Effector memory CD8-positive, alpha-beta T cell (primary cell): ENCODE data around the gene CD93.
A peak's percentile ranks its signal among the peaks of the same experiment; 100 is the strongest.

Experiments used
- ATAC-seq: fragments of 150-1000 bp; cut with Tn5 transposase; replicated peaks from 2 replicates; pipeline ENCODE4 v1.10.0; 2021; ENCODE audit warnings: mild to moderate bottlenecking, moderate library complexity
- DNase-seq, 3 experiments: peaks; one replicate each; pipeline ENCODE4 v3.0.0; 2021
- H3K27ac Mint-ChIP-seq, 2 donors: one replicate each; pipeline ENCODE4 v1.8.0; 2022; ENCODE audit warnings: mild to moderate bottlenecking in 2 of 2, mixed read lengths in 2 of 2, moderate library complexity in 2 of 2
- H3K27me3 Mint-ChIP-seq, 2 donors: one replicate each; pipeline ENCODE4 v1.8.0; 2022; ENCODE audit warnings: mixed read lengths in 2 of 2
- H3K36me3 Mint-ChIP-seq: one replicate; pipeline ENCODE4 v1.8.0; 2022; ENCODE audit warnings: mild to moderate bottlenecking, moderate library complexity, mixed read lengths; ENCODE audit not compliant: insufficient read depth
- H3K4me1 Mint-ChIP-seq, 2 donors: one replicate each; pipeline ENCODE4 v1.8.0; 2022; ENCODE audit warnings: low read depth in 2 of 2, mixed read lengths in 2 of 2
- H3K4me3 Mint-ChIP-seq, 2 donors: one replicate each; pipeline ENCODE4 v1.8.0; 2022; ENCODE audit warnings: mild to moderate bottlenecking in 2 of 2, mixed read lengths in 2 of 2, moderate library complexity in 2 of 2
- H3K9me3 Mint-ChIP-seq, 2 donors: one replicate each; pipeline ENCODE4 v1.8.0; 2022; ENCODE audit warnings: mixed read lengths in 2 of 2

Gene CD93

DNA sequence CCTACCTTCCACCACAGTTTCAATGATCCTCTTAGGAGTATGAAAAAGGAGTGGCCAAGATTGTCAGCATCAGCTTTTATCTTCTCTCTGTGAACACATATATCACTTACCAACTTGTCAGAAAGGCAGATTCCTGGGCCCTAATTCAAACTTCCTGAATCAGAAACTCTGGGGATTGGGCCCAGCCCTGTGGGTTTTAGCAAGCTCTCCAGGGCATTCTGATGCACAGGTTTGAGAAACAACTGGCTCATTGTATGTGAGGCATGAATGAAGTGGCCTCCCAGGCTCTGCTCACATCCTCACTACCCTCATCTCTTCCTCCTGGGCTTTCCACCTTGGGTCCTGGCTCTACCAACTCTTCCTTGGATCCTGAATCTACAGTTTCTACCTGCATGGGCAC lies 23.5 kb downstream of the CD93 start:
- Mint-ChIP-seq H3K9me3 (no peaks in the 10 kb centered on the region), H3K36me3 (no peaks in the 10 kb centered on the region), H3K4me1 (no peaks in the 10 kb centered on the region), H3K27ac (no peak overlapping the region), H3K4me3 (no peak overlapping the region), H3K27me3 (peaks cover 9 to 19% of the 10 kb centered on the region in 2 donors)
- DNase-seq: no peak
- no peak for ATAC-seq

DNA sequence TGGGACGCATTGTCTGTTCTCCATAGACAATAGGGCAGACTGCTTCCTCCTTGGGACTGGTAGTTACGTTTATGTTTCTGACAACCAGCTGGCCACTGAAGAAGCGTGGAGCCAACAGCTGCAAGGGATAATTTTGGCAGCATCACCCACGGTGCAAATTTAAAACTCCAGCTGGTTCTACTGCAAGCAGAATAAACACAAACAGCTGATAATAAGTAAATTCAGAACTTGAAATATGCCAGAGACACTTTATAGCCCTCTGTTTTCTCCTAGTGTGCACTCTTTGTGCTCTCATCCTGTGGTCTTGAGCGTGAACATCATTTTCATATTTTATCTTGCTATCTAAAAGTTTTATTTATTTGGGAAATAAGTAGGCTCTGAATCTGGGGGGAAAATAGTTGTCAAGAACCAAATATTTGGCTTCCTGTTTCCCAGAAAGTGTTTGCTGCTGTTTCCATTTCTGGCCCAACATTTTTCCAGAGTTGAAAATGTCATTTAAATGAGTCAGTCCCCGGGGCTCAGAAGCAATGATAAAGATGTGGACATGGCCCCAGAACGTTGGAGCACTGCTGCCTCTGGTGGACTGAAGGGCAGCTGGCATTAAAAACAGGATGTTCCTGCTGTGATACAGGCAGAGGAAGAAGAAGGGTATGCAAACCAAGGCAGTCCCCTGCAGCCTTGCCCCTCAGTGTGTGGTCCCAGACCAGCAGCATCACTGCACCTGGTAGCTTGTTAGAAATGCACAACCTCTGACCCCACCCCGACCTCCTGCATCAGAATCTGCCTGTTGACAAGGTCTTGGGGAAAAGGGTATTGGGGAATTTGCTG lies 24.2 kb downstream of the CD93 start:
- H3K36me3 Mint-ChIP-seq: no peaks in the 10 kb centered on the region
- H3K4me3 Mint-ChIP-seq: no peak overlapping the region
- H3K27me3 Mint-ChIP-seq: peaks cover 9 to 17% of the 10 kb centered on the region in 2 donors
- H3K27ac Mint-ChIP-seq: no peak overlapping the region
- H3K9me3 Mint-ChIP-seq: no peaks in the 10 kb centered on the region
- DNase-seq (no peak), ATAC-seq (no peak)
- no peaks in the 10 kb centered on the region for H3K4me1 Mint-ChIP-seq

DNA sequence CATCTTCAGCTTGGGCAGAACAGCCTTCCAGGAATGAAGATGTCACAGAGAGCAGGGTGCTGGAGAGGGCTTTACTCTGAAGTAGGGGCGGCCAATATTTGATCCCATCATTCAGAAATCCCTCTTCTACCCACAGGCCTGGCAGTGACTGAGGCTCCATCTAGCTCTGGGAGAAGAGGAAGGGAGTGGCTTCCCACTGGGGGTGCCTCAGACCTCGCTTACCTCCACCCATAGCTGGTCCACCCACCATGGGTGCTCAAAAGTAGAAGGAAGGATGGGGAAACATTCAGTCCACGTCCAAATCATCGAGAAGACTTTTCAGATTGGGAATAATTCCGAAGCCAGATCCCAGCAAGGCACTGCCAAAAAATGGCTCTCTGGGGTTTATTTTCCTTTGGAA lies 24.9 kb downstream of the CD93 start:
- Mint-ChIP-seq H3K9me3 (no peaks in the 10 kb centered on the region), H3K4me1 (no peaks in the 10 kb centered on the region), H3K27ac (no peak overlapping the region), H3K4me3 (no peak overlapping the region), H3K36me3 (no peaks in the 10 kb centered on the region), H3K27me3 (peaks cover 9 to 13% of the 10 kb centered on the region in 2 donors)
- no peak for ATAC-seq
- DNase-seq: no peak

GRCh38 chr20:23060629-23061028 lies 25.5 kb downstream of the CD93 start:
- peaks cover 9 to 13% of the 10 kb centered on the region in 2 donors for H3K27me3 Mint-ChIP-seq
- no peak for ATAC-seq
- H3K27ac Mint-ChIP-seq: no peak overlapping the region

DNA sequence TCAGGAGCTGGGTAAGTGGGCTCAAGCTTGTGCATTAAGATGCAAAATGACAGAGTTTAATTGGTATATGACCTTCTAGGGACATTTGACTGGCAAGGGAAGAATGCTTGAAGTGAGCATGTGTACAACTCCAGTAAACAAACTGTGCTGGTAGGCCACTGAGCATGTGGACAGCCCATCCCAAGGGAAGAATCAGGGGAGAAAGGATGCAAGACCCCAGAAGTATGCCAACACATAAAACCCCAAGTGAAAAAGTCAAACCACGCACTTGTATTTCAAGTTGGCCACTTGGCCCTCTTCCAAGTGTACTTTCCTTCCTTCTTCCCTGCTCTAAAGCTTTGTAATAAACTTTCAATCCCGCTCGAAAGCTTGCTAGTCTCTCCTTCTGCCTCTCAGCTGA lies 26.3 kb downstream of the CD93 start:
- no peaks in the 10 kb centered on the region for H3K36me3 Mint-ChIP-seq
- ATAC-seq (no peak), DNase-seq (no peak)
- no peak overlapping the region for H3K4me3 Mint-ChIP-seq
- H3K27ac Mint-ChIP-seq: no peak overlapping the region
- H3K9me3 Mint-ChIP-seq: no peaks in the 10 kb centered on the region
- no peaks in the 10 kb centered on the region for H3K4me1 Mint-ChIP-seq
- H3K27me3 Mint-ChIP-seq: peaks cover 2 to 7% of the 10 kb centered on the region in 2 donors

More at GRCh38 chr20:23060629-23061028, 25.5 kb downstream of the CD93 start:
- H3K4me3 Mint-ChIP-seq: no peak overlapping the region
- DNase-seq: no peak
- H3K4me1 Mint-ChIP-seq: no peaks in the 10 kb centered on the region
- H3K36me3 Mint-ChIP-seq: no peaks in the 10 kb centered on the region
- H3K9me3 Mint-ChIP-seq: no peaks in the 10 kb centered on the region

DNA sequence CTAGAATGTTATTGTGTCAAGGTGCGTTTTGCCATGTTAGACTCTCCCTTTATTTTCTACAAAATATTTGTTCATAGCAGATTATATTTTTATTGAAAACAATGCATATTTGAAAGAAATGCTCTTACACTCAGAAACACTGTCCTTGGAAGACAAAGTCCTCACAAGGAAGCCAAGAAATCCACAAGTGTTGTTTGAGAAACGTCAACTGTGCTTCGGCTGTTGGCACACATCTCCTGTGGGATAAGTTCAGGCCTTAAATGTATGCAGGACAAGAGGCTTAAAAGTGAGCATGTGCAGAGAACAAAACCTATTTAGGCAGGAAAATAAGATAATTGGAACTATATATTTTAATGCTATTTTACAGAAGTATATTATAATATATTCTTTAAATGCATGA lies 27.1 kb downstream of the CD93 start:
- no peaks in the 10 kb centered on the region for H3K36me3 Mint-ChIP-seq
- H3K9me3 Mint-ChIP-seq: no peaks in the 10 kb centered on the region
- no peaks in the 10 kb centered on the region for H3K4me1 Mint-ChIP-seq
- no peak overlapping the region for H3K27ac Mint-ChIP-seq
- H3K27me3 Mint-ChIP-seq: peaks cover 0 to 5% of the 10 kb centered on the region in 2 donors
- no peak overlapping the region for H3K4me3 Mint-ChIP-seq
- no peak for DNase-seq
- ATAC-seq: no peak

DNA sequence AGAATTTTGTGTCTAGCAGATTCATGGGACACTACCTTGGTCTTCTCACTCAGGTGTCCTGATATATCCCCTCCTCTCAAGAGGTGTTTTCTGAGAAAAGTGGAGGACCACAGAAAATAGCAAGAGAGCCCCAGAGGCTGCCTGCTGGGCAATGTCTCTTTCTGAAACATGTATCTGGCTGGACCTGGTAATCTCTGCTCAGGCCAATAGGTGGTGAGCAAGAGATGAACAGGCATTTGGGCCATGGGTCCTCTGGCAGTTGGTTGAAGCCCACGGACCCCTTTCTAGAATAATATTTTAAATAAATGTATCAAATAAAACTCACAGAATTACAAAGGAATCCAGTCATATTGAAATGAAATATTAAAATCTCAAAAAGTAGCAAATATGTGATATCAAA lies 27.9 kb downstream of the CD93 start:
- H3K27me3 Mint-ChIP-seq: peaks cover 7 to 13% of the 10 kb centered on the region in 2 donors
- no peaks in the 10 kb centered on the region for H3K36me3 Mint-ChIP-seq
- no peak overlapping the region for H3K27ac Mint-ChIP-seq
- no peak overlapping the region for H3K4me3 Mint-ChIP-seq
- DNase-seq (no peak), ATAC-seq (no peak)
- H3K4me1 Mint-ChIP-seq: no peaks in the 10 kb centered on the region
- no peaks in the 10 kb centered on the region for H3K9me3 Mint-ChIP-seq

DNA sequence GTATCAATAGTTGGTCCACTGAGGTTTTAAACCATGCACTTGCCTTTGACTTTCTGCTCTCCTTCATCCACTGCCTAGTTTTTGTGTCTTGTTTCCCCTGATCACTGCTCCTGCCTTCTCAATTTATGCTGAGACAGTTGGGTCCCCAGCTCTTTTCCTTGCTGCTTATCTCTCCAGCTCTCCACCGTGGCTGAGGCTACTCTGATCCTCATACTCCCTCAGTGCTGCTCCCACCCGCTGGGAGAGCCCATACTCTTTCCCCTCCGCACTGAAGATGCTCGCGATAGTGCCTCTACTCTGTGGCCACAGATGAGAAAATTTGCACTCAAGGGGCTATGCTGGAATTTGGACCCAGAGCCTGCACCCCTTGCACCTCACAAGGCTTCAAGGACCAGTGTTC lies 33.2 kb downstream of the CD93 start:
- H3K27me3 Mint-ChIP-seq: peaks cover 32 to 48% of the 10 kb centered on the region in 2 donors
- H3K4me1 Mint-ChIP-seq: peaks cover 0 to 2% of the 10 kb centered on the region in 2 donors
- no peaks in the 10 kb centered on the region for H3K9me3 Mint-ChIP-seq
- no peak for ATAC-seq
- no peak overlapping the region for H3K4me3 Mint-ChIP-seq
- no peak overlapping the region for H3K27ac Mint-ChIP-seq
- DNase-seq: no peak
- H3K36me3 Mint-ChIP-seq: no peaks in the 10 kb centered on the region

DNA sequence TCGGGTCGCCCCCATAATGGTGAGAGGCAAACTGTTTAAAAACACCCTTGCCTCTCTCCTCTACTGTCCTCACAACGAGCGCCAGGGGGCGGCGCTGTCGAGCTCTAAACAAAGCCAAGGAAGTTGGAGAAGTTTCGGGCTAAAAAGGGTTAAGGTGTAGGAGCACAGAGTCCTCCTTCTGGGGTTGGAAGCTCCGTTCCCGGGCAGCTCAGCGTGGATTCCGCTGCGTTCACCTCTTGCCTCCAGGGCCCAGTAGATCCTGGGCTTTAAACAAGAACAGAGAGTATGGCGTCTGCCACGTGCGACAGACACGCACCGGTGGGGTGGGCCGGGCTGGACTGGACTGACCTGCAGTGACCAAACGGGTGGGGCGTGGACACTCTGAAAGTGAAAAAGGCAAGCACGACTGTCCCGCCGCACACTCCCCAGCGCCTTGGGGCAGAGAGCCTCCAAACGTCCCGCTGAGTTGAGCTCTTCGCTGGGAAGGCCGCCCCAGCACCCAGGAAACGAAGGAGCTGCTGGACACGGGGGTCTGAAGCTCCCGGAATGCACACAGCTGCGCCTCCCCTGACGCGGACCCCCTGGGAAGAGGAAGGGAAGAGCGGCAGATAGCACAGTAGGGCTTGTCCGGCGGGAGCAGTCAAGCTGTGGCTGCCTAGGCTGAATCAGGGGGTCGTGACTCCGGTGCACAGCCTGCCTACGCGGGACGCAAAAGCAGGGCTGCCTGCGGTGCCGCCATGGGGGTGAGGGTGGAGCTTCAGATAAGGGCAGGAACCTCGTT lies 35.1 kb downstream of the CD93 start:
- peaks cover 43 to 63% of the 10 kb centered on the region in 2 donors for H3K27me3 Mint-ChIP-seq
- H3K9me3 Mint-ChIP-seq: no peaks in the 10 kb centered on the region
- no peak overlapping the region for H3K27ac Mint-ChIP-seq
- peaks cover 0 to 4% of the 10 kb centered on the region in 2 donors for H3K4me1 Mint-ChIP-seq
- no peaks in the 10 kb centered on the region for H3K36me3 Mint-ChIP-seq
- ATAC-seq (no peak), DNase-seq (no peak)
- H3K4me3 Mint-ChIP-seq: peak overlapping the region in 1 of 2 donors; percentile 41

- peak overlapping the region in 1 of 2 donors; percentile 21 for H3K4me3 Mint-ChIP-seq
- no peak for ATAC-seq
- H3K9me3 Mint-ChIP-seq: no peaks in the 10 kb centered on the region
- H3K27me3 Mint-ChIP-seq: peaks cover 43 to 68% of the 10 kb centered on the region in 2 donors
- DNase-seq: no peak
- H3K4me1 Mint-ChIP-seq: peaks cover 0 to 4% of the 10 kb centered on the region in 2 donors
- H3K36me3 Mint-ChIP-seq: no peaks in the 10 kb centered on the region
- H3K27ac Mint-ChIP-seq: no peak overlapping the region
Measured at GRCh38 chr20:23050076-23050838, 35.9 kb downstream of the CD93 start.

DNA sequence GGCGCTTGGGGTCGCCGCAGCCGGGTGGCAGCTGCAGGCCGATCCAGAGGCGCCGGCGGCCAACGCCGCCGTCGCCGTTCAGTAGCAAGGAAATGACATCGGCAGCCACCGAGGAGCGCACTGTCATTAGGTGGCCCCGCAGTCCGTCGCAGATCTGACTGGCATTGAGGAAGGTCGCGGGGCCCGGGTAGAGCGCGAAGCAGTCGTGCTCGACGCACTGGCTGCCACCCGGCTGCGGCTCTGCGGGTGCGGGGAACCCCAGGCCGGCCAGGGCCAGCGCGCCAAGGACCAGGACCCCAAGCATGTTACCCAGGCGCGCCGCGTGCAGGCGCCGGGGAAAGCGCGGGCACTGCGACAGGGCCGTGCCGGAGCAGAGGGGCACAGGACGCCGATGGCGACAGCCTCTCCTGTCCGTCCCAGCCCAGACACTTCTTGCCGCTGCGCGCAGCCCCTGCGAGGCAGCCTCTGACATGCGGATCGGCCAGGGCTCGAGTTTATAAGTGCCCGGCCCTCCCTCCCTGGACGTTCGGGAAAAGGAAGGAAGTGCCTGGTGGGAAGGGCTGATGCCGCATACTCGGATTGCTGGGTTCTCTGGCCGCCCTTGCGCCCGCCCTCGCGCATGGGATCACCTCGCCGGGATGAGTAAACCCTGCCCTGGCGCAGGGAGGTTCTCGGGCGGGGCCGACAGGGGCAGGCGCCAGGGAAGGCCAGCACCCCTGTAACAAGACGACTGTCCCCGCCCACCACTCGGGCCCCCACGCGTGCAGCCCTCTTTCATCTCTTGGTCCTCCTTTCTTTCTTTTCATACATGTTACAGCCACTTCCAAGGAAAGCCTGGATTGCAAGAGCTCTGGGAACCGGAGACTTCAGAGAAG lies 36.7 kb downstream of the CD93 start, which contains the start of gene THBD:
Gene THBD (minus strand): TSS at position 472 of the 875 bp plus-strand sequence. CDS start 168 bp downstream, at position 304.
- DNase-seq (no peak), ATAC-seq (no peak)
- H3K36me3 Mint-ChIP-seq: no peaks in the 10 kb centered on the region
- no peaks in the 10 kb centered on the region for H3K9me3 Mint-ChIP-seq
- H3K27ac Mint-ChIP-seq: no peak within 1 kb of the TSS
- peak within 1 kb of the TSS in 1 of 2 donors; percentile 31 for H3K4me3 Mint-ChIP-seq
- peaks cover 0 to 4% of the 10 kb centered on the region in 2 donors for H3K4me1 Mint-ChIP-seq
- H3K27me3 Mint-ChIP-seq: peaks cover 43 to 76% of the 10 kb centered on the region in 2 donors

DNA sequence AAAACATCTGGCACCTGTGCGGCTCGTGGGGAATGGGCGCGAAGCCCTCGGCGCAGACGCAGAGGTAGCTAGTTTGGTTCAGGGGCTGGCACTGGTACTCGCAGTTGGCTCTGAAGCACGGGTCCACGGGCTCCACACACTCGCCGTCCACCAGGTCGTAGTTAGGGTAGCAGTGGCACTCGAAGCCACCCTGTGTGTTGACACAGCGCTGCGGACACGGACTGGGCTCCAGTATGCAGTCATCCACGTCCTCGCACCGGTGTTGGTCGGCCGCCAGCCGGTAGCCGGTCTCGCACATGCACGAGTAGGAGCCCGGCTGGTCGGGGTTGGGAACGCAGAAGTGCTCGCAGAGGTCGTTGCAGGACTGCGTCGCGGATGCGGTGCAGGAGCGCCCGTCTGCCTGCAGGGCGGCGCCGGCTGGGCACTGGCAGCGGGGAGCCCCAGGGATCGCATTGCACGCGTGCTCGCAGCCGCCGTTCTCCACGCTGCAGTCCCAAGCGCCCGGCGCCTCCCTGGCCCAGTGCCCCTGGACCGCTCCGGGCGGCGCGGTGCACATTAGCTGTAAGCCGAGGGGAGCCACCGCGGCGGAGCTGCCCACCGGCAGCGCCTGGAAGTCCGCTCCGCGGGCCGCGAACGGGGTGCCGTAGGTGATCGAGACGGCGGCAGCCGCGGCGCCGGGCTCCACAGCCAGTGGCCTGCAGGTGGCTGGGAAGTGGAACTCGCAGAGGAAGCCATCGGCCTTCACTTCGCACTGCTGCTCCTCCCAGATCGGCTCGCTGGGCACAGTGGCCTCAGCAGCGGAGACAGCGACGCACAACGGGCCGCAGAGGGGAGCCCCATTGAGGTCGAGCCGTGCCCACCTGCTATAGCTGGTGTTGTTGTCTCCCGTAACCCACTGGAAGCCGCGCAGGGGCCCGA lies 37.6 kb downstream of the CD93 start:
- peak; percentile 50 for ATAC-seq
- Mint-ChIP-seq H3K9me3 (no peaks in the 10 kb centered on the region), H3K36me3 (no peaks in the 10 kb centered on the region), H3K27ac (no peak overlapping the region), H3K4me1 (peaks cover 0 to 4% of the 10 kb centered on the region in 2 donors), H3K27me3 (peaks cover 42 to 81% of the 10 kb centered on the region in 2 donors), H3K4me3 (peak overlapping the region in 1 of 2 donors; percentile 31)
- no peak for DNase-seq
